Activated naive CD4-positive, alpha-beta T cell treated with anti-CD3 and anti-CD28 coated beads, Interleukin-2, amount 50 U/mL, for 24 hours (primary cell): ENCODE data around the gene POLK.

Experiments used
- H3K27ac Mint-ChIP-seq: one replicate; pipeline ENCODE4 v1.8.0; 2021; ENCODE audit warnings: mild to moderate bottlenecking, mixed read lengths
- H3K27me3 Mint-ChIP-seq: one replicate; pipeline ENCODE4 v1.8.0; 2021; ENCODE audit warnings: mixed read lengths
- H3K36me3 Mint-ChIP-seq: one replicate; pipeline ENCODE4 v1.8.0; 2021; ENCODE audit warnings: mixed read lengths
- H3K4me1 Mint-ChIP-seq: one replicate; pipeline ENCODE4 v1.8.0; 2021; ENCODE audit warnings: mixed read lengths
- H3K4me3 Mint-ChIP-seq: one replicate; pipeline ENCODE4 v1.8.0; 2021; ENCODE audit warnings: mild to moderate bottlenecking, mixed read lengths
- H3K9me3 Mint-ChIP-seq: one replicate; pipeline ENCODE4 v1.8.0; 2021; ENCODE audit warnings: mixed read lengths

The POLK gene

DNA sequence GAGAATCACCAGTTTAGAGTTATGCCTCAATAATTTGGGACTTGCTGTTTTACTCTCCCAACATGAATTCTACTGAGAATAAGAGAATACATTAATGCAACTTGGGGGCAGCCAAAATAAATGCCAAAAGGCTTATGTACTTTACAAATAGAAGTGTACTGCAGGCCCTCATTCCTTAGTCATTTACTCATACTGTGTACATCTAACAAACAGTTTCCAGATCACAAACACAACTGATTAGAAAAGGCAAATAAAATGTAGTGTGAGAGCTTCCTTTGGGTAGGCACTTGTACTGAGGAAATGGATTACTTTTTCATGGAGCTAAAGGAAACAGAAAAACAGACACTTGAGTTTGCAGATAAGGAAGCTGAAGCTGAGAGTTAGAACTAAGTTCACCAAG is 112.2 kb downstream of the POLK start:
- Mint-ChIP-seq H3K9me3 (no peaks in the 10 kb centered on the region), H3K27ac (no peak overlapping the region), H3K36me3 (peaks cover 1% of the 10 kb centered on the region)

DNA sequence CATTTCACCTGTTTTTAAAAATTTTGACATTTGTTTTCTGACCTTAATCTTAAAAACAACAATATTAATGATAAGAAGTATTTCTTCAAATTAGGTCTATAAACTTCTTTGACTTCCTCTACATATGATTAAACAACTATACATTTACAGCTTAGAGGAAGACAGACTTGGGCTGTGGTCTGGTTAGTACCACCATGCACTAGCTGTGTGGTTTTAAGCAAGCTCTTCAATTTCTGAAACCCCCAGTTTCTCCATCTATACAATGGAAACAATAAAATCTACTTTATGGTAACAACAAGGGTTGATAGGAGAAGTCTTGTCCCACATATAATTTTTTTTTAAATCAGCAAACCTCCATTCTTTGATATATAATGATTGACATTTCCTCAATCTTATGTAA is 115.3 kb downstream of the POLK start:
- no peaks in the 10 kb centered on the region for H3K4me1 Mint-ChIP-seq
- H3K27me3 Mint-ChIP-seq: no peaks in the 10 kb centered on the region
- no peak overlapping the region for H3K27ac Mint-ChIP-seq
- H3K9me3 Mint-ChIP-seq: no peaks in the 10 kb centered on the region
- H3K4me3 Mint-ChIP-seq: no peak overlapping the region
- no peaks in the 10 kb centered on the region for H3K36me3 Mint-ChIP-seq

More for the DNA sequence above, 112.2 kb downstream of the POLK start:
- no peaks in the 10 kb centered on the region for H3K4me1 Mint-ChIP-seq
- H3K4me3 Mint-ChIP-seq: no peak overlapping the region
- no peaks in the 10 kb centered on the region for H3K27me3 Mint-ChIP-seq

DNA sequence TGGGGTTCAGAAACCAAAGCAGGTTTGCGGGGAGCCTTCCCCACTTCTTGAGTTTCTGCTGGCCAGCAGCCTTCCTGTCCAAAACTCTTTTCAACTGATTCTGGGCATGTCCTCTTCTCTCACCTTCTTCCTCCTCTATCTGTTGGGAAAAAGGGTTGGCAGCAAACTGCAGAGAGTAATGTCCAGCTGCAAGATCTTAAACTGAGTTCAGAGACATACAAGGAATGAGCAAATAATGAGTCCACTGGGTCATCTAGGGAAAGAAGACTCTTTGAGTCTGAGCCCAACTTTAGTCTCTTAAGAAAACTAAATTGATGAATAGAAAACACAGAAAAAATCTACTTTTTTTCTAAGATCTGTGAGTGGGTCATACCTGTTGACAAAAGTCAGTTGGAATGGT is 116.1 kb downstream of the POLK start:
- Mint-ChIP-seq H3K9me3 (no peaks in the 10 kb centered on the region), H3K27me3 (no peaks in the 10 kb centered on the region), H3K4me3 (no peak overlapping the region), H3K27ac (no peak overlapping the region), H3K36me3 (no peaks in the 10 kb centered on the region), H3K4me1 (no peaks in the 10 kb centered on the region)

DNA sequence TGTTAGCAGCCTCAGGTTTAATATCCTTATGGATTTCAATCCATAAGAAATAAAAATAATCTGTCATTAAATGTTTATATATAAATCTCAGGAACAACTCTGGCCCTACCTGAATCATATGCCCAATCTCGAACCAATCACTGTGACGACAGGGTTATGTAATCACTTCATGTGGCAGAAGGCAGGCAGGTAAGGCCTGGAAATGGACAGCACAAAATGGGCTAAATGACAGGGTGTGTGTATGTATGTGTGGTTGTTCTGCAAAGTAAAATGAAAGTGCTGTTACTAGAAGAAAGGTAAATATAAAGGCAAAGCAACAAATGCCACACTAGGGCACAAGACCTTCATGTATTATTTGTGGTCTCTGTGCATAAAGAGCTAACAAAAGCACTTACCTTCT is 119.2 kb downstream of the POLK start:
- Mint-ChIP-seq H3K27ac (no peak overlapping the region), H3K9me3 (no peaks in the 10 kb centered on the region), H3K4me3 (no peak overlapping the region), H3K27me3 (peaks cover 1% of the 10 kb centered on the region), H3K36me3 (peaks cover 4% of the 10 kb centered on the region), H3K4me1 (no peaks in the 10 kb centered on the region)

DNA sequence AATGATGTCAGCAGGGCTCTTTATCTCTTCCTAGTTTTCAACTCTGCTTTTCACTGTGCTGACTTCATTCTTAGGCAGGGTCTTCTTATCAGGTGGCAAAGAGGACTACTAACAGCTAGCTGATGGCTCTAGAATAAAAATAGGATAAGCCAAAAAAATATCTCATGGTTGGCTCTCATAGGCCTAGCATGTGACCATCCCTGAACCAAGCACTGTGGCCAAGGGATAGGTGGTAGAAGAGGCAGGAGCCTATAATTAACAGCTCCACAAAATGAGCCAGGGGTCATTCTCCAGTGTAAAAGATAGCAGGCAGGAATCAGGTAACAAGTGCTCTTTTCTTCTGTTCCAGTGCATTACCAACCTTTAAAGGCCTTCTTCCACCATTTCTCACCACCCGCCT is 120.6 kb downstream of the POLK start:
- no peaks in the 10 kb centered on the region for H3K4me1 Mint-ChIP-seq
- peaks cover 1% of the 10 kb centered on the region for H3K27me3 Mint-ChIP-seq
- H3K9me3 Mint-ChIP-seq: no peaks in the 10 kb centered on the region
- peaks cover 8% of the 10 kb centered on the region for H3K36me3 Mint-ChIP-seq
- no peak overlapping the region for H3K4me3 Mint-ChIP-seq
- H3K27ac Mint-ChIP-seq: peak overlapping the region; percentile 9

DNA sequence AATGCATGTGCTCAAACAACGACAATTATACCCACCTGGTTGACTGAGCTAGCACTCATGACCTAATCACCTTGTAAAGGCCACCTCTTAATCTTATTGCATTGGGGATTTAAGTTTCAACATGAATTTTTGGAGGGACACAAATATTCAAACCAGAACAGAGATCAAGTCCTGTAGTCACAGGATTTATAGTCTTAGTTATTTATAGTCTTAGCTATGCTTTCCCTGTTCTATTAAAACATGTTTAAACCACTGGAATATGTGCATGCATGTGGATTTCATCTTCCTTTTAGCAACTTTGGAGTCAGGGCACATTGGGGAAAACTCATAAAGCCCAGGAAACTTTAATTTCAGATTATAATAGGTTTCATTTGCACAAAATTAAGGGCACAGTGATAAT is 126.3 kb downstream of the POLK start:
- Mint-ChIP-seq H3K36me3 (peaks cover 10% of the 10 kb centered on the region), H3K4me1 (no peaks in the 10 kb centered on the region), H3K4me3 (no peak overlapping the region), H3K27me3 (peaks cover 1% of the 10 kb centered on the region), H3K9me3 (no peaks in the 10 kb centered on the region), H3K27ac (no peak overlapping the region)

DNA sequence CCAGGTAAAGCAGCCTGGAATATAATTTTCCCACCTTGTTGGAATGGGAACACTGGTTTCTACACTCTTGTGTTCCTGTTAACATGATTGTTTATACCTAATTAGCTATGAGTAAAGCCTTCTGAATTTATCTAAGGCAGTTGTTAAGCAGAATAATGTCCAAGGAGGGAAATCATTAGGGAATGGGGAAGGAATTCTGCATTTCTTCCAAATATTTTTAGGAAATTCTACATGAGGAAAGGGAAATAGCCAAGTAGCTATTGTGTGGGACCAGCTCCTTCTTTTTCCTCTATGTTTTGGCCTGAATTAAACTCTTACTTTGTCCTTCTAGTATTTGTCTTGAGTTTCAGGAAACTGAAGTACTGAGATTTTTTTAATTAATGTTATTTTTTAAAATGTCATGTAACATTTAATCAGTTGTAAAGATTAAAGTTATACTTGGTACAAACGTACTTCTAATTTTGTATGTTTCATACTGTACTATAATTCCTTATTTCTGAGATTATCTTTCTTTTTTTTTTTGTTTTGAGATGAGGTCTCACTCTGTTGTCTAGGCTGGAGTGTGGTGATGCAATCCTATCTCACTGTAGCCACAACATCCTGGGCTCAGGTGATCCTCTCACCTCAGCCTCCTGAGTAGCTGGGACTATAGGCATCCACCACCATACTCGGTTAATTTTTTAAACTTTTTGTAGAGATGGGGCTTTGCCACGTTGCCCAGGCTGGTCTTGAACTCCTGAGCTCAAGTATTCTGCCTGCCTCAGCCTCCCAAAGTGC is 128.0 kb downstream of the POLK start:
- Mint-ChIP-seq H3K4me1 (no peaks in the 10 kb centered on the region), H3K36me3 (peaks cover 7% of the 10 kb centered on the region), H3K27ac (no peak overlapping the region), H3K4me3 (no peak overlapping the region), H3K9me3 (no peaks in the 10 kb centered on the region), H3K27me3 (peaks cover under 1% of the 10 kb centered on the region)

DNA sequence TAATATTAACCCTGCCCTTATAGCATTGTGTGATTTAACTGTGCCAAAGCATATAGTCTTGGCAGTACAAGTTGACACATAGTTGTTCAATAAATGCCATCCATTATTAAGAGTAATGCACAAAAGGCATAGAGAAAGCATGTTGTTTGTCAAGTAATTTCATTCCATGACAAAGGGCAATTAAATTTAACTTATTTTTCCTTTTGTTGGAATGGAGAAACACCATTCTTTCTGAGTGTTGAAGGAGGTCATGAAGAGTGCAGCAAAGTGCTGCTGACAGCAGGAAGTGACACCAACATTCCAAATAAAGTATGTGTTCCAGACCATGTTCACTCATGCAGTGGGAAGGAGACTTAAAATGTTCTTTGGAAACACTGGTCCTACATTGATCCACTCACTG is 128.7 kb downstream of the POLK start:
- no peak overlapping the region for H3K4me3 Mint-ChIP-seq
- H3K9me3 Mint-ChIP-seq: no peaks in the 10 kb centered on the region
- H3K27me3 Mint-ChIP-seq: no peaks in the 10 kb centered on the region
- H3K4me1 Mint-ChIP-seq: no peaks in the 10 kb centered on the region
- peaks cover 5% of the 10 kb centered on the region for H3K36me3 Mint-ChIP-seq
- no peak overlapping the region for H3K27ac Mint-ChIP-seq

DNA sequence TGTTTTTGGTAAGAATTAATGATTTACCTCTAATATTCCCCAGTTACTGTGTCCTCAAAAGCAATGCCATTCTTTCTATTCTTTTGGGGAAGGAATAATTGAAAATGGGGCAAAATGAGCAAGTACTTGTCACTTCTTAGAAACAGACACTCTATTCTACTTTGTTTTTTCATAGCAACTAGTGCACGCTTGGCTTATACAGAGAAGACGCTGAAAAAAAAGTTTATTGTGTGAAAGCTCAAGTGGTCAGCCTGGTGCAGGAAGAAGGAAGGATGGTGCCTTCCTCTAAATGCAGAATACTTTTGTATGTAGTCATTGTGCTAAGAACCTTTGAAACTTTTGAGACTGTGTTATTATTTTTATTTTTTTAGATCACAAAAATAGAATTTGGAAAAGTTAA is 129.1 kb downstream of the POLK start:
- H3K4me1 Mint-ChIP-seq: no peaks in the 10 kb centered on the region
- H3K4me3 Mint-ChIP-seq: no peak overlapping the region
- H3K27me3 Mint-ChIP-seq: no peaks in the 10 kb centered on the region
- H3K9me3 Mint-ChIP-seq: no peaks in the 10 kb centered on the region
- H3K36me3 Mint-ChIP-seq: peaks cover 5% of the 10 kb centered on the region
- no peak overlapping the region for H3K27ac Mint-ChIP-seq

DNA sequence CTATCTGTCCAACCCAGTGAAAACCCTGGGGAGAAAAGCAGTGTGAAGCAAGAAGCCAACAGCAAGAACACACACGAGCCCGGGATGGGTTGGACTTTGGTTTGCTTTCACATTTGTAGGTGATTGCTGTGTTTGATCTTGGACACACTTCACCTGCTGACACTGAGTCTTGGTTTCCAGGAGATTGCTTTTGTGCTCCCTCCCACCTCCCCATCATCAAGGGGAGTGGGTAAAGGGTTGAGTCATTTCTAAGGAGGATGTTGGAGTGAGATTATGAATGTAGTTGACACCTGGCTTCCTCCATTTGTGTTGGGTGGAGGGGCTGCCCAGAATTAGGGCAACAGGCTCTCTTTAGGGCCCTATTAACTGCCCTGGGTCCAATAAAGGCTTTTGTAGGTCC is 137.0 kb downstream of the POLK start:
- no peaks in the 10 kb centered on the region for H3K27me3 Mint-ChIP-seq
- no peak overlapping the region for H3K4me3 Mint-ChIP-seq
- no peaks in the 10 kb centered on the region for H3K4me1 Mint-ChIP-seq
- H3K27ac Mint-ChIP-seq: no peak overlapping the region
- H3K9me3 Mint-ChIP-seq: no peaks in the 10 kb centered on the region
- no peaks in the 10 kb centered on the region for H3K36me3 Mint-ChIP-seq
